ENCODE measurements around the gene USP48. TPM values are rescaled to one million over a fixed set of nuclear protein-coding genes. Genes with fewer than 3 reads are reported as not detected.
"Not testable (repeated sequence)": the region's sequence is repeated elsewhere in the genome, so short reads cannot be mapped to it uniquely, and the experiment has no call there.

Gene USP48
- total RNA-seq, 1 donor from 2014 or later = 53.7 TPM

DNA sequence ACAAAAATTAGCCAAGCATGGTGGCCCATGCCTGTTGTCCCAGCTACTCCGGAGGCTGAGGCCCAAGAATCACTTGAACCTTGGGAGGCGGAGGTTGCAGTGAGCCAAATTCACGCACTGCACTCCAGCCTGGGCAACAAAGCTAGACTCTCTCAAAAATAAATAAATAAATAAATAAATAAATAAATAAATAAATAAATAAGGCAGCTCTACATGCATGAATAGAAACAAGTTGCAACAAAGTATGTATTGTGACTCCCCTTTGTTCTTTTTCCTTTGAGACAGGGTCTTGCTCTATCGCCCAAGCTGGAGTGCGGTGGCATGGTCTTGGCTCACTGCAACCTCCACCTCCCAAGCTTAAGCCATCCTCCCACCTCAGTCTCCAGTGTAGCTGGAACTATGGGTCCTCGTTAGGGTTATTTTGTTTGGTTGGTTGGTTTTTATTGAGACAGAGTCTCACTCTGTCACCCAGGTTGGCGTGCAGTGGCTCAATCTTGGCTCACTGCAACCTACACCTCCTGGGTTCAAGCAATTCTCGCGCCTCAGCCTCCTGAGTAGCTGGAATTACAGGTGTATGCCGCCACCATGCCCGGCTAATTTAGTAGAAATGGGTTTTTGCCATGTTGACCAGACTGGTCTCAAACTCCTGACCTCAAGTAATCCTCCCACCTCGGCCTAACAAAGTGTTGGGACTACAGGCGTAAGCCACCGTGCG lies 8.0 kb downstream of the USP48 start:
- no peak for DNase-seq (ENCODE audit: low spot score)

DNA sequence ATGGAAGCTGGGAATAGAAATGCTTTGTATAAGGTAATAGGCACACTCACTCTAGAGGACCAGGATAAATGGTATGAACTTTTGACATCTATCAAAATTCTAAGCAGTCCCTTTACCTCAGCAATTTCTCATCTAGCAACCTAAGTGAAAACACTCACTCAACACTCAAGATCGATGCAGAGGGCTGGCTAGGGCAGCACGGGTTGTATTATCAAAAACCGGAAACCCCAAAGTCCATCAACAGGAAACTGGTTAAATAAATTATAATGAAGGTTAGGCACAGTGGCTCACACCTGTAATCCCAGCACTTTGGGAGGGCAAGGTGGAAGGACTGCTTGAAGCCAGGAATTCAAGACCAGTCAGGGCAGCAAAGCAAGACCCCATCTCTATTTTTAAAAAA lies 9.4 kb downstream of the USP48 start:
- DNase-seq (ENCODE audit: low spot score) = no peak

DNA sequence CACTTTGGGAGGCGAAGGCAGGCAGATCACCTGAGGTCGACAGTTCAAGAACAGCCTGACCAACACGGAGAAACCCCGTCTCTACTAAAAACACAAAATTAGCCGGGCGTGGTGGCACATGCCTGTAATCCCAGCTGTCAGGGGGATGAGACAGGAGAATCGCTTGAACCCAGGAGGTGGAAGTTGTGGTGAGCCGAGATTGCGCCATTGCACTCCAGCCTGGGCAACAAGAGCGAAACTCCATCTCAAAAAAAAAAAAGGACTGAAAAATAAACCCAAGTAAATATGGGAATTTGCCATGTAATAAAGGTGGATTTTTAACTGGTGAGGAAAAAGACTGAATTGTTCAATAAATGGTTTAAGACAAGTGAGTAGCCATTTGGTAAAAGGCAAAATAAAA lies 11.3 kb downstream of the USP48 start:
- not testable (repeated sequence) for DNase-seq (ENCODE audit: low spot score)

DNA sequence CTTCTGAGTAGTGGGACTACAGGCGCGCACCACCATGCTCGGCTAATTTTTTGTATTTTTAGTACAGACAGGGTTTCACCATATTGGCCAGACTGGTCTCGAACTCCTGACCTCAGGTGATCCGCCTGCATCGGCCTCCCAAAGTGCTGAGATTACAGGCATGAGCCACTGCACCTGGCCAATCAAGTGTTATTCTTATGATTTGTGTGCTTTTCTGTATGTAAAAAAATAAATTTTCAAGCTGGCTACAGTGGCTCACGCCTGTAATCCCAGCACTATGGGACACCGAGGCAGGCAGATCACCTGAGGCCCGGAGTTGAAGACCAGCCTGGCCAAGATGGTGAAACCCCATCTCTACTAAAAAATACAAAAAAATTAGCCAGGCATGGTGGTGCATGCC lies 12.3 kb downstream of the USP48 start:
- DNase-seq (ENCODE audit: low spot score) = not testable (repeated sequence)

DNA sequence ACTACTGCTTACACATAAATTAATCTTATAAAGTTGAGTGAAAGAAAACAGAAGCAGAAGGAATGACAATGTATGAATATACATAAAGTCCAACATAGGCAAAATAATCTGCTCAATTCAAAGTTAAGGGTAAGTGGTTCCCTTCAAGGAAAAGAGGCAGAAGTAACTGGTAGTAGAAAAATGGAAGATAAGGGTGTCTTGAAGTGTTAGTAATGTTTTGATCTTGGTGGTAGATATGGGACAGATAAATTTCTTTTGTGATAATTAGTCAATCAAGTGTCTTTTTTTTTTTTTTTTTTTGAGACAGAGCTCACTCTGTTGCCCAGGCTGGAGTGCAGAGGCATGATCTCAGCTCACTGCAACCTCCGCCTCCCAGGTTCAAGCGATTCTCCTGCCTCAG lies 12.7 kb downstream of the USP48 start:
- DNase-seq (ENCODE audit: low spot score) = no peak

DNA sequence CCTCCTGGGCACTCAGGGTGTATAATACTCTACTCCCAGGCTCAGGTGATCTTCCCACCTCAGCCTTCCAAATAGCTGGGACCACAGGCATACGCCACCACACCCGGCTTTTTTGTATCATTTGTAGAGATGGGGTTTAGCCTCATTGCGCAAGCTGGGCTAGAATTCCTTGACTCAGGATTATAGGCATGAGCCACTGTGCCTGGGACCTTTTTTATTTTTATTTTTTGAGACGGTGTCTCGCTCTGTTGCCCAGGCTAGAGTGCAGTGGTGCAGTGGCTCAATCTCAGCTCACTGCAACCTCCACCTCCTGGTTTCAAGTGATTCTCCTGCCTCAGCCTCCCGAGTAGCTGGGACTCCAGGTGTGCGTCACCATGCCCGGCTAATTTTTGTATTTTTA lies 15.8 kb downstream of the USP48 start:
- not testable (repeated sequence) for DNase-seq (ENCODE audit: low spot score)

DNA sequence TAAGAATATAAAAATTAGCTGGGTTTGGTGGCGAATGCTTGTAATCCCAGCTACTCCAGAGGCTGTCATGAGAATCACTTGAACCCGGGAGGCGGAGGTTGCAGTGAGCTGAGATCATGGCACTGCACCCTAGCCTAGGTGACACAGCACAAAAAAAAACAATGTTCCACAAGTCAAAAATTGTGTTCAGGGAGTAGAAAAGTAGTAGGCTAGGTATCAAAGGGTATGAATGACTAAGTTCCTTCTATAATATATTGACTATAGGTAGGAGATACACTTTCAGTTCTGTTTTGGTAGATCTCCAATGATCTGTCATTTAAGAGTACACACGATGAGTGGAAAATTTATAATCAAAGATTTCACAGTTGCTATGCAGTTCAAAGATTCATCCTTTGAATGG lies 16.7 kb downstream of the USP48 start:
- no peak for DNase-seq (ENCODE audit: low spot score)

DNA sequence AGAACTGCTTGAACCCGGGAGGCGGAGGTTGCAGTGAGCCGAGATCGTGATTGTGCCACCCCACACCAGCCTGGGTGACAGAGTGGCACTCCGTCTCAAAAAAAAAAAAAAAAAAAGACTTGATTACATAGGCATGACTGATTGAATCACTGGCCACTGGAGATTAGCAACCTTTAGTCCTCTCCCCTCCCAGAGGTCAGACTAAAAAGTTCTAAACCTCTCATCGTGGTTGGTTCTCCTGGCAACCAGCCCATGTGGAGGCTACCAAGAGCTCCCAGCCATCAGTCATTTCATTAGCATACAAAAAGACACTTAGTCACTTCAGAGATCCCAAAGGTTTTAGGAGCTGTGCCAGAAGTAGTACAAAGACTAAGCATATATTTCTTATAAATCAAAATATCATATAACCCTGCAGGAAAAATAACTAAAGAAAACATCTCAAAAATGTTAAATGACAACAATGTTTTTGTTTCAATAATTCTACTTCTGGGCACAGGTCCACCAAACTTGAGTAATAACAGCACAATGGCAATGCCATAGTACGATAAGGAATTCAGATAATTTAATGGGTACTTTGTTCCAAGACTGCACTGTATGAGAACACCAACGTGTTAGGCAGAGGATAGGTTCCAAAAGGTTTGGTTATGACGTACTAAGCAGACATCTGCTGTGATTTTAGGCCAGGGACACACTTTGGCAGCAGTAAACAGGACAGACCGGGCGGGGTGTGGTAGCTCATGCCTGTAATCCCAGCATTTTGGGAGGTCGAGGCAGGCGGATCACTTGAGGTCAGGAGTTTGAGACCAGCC lies 18.1 kb downstream of the USP48 start:
- DNase-seq (ENCODE audit: low spot score) = no peak

DNA sequence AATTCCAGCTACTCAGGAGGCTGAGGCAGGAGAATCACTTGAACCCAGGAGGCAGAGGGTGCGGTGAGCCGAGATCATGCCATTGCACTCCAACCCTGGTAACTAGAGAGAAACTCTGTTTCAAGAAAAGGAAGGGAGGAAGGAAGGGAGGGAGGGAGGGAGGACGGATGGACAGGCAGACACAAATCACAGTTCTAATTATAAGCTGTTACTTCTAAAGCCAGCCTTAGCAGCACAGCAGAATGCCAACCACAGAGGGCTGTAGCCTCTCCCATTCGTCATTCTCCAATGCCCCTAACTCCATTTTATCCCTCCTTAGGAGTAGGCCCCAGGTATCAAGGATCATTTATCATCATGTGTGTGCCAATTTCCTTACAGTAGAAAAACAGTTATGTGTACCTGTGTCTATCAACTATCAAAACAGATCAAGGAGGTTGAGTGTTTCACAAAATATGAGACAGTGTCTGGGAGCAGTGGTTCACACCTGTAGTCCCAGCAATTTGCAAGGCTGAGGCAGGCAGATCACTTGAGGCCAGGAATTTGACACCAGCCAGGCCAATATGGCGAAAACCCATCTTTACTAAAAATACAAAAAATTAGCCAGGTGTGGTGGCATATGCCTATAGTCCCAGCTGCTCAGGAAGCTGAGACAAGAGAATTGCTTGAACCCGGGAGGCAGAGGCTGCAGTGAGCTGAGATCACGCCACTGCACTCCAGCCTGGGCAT lies 19.1 kb downstream of the USP48 start:
- no peak for DNase-seq (ENCODE audit: low spot score)

DNA sequence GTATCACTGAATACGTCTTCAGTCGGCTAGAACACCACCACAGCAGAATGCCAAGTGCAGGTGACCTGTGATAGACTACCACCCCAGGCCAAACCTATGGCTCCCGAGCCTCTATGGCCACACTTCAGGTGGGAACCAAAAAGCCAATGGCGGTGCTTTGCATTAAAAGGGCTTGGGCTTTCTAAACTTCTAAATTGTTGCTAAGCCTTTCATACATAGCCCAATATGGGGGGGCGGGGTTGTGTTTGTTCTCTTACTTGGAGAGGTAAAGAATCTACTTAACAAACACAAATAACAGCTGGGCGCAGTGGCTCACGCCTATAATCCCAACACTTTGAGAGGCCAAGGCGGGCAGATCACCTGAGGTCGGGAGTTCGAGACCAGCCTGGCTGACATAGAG lies 19.7 kb downstream of the USP48 start:
- no peak for DNase-seq (ENCODE audit: low spot score)

DNA sequence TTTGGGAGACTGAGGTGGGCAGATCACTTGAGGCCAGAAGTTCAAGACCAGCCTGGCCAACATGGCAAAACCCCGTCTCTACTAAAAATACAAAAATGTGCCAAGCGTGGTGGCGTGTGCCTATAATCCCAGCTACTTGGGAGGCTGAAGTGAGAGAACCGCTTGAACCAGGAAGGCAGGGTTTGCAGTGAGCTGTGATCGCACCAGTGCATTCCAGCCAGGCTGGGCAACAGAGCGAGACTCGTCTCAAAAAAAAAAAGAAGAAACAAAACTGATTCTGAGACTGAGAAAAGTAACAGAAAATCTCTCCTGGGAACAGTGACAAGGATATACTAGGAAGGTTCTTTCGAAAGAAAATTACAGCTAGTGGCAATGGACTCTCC lies 20.9 kb downstream of the USP48 start:
- DNase-seq (ENCODE audit: low spot score) = no peak

DNA sequence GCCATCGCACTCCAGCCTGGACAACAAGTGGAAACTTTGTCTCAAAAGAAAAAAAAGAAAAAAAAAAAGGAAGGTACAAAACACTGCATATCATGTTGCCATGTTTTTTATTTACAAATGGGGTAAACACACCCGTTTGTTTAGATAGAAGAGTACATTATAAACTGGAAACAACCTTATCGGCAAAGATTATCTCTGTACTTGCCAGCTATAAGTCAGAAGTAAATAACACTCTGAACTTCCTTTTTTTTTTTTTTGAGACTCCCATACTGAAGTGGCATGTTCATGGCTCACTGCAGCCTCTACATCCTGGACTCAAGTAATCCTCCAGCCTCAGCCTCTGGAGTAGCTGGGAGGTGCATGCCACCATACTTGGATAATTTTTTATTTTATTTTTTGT lies 21.9 kb downstream of the USP48 start:
- no peak for DNase-seq (ENCODE audit: low spot score)

DNA sequence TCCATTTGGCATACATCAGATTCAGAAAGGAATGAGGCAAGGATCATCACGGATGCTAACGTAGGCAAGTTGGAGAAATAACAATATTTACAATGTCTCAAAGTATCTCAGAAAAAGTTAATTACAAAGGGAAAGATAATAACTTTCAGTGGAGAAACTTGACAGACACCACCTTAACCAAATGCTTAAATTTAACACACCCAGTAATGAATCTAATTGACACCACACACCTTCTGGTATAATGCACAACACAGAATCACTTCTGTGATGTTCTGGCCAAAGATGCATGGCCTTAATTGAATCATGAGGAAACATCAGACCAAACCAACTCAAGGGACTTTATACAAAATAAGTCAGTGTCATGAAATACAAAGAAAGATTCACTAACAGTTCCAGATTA lies 23.1 kb downstream of the USP48 start:
- no peak for DNase-seq (ENCODE audit: low spot score)

DNA sequence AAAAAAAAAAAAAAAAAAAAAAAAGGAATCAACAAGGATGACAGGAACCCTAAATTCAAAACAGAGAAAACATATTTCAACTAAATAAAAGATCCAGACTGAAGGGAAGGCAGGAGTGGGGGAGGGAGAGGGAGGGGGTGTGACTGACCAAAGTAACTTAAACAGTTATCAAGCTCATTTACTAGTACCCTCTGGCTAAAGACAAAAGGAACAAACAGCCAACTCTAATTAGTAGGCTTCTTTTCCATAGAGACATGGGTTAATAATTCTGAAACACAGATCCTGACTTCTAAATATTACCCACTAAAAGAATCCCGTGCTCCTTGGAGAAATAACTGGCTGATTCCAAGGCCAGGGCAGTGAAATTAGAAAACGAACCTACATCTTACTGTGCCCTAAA lies 23.8 kb downstream of the USP48 start:
- DNase-seq (ENCODE audit: low spot score) = no peak

DNA sequence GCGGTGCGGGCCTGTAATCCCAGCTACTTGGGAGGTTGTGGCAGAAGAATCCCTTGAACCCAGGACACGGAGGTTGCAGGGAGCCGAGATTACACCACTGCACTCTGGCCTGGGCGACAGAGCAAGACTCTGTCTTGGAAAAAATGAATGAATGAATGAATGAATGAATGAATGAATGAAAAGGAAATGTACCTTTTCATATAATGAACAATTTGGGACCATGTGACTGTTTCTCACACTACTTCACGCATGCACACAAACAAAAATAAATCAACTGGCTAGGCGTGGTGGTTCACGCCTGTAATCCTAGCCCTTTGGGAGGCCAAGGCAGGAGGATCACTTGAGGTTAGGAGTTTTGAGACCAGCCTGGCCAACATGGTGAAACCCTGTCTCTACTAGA lies 24.3 kb downstream of the USP48 start:
- no peak for DNase-seq (ENCODE audit: low spot score)

DNA sequence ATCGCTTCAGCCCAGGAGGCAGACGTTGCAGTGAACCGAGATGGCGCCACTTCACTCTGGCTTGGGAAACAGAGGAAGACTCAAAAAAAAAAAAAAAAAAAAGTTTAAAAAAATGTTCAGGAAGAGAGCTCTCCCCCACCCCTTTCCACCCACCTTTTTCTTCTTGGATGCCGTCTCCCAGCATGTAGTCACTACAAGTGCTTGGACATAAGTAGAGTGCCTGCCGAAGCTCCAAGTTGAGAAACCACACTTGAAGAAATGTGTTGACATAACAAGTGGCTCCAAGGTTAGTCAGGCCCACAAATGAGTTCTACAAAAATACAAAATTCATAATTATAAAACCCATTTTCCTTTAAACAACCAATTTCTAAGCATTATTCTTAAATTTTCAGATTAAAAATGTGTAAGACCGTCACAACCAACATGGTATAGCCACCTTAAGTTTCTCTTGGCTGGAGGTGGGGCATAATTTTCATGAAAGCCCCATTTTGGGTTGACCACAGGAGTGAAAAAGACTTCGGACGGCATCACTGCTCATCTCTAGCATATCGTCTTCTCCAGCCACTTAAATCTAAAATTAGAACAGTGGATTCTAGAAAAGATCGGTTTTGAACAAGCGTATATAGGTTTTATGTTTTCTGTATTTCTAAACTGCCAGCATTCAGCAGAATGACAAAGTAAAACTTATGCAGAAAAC lies 26.4 kb downstream of the USP48 start:
- no peak for DNase-seq (ENCODE audit: low spot score)

DNA sequence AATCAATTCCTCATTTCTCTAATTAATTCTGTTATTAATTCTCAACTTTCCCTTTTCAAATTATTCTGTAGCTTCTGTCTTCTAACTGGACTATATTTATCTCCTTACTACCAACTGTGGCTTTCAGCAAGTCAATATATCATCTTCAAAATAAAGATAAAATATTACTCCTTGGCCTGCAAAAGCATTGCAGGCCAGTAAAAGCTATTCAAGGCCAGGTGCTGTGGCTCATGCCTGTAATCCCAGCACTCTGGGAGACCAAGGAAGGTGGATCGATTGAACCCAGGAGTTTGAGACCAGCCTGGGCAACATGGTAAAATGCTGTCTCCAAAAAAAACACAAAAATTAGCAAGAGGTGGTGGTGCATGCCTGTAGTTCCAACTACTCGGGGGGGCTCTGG lies 27.9 kb downstream of the USP48 start:
- DNase-seq (ENCODE audit: low spot score) = no peak

DNA sequence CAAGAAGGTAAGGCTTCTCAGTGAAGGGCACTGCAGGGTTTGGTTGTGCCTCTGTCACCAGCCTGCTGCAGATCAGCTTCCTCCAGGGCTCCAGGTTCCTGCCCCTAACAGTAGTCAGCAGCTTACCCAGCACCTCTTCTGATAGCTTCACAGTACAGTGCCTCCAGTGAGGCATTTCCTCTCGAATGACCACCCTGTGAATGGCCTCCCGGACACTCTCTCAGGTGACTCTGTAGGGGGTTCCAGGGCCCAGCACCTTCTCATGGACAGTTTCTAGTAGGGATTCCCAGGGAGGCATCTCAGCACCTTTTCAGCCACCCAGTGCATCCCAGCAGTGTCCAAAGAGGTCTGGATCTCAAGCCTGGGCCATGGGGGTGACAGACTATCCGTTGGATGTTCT lies 28.4 kb downstream of the USP48 start:
- no peak for DNase-seq (ENCODE audit: low spot score)

DNA sequence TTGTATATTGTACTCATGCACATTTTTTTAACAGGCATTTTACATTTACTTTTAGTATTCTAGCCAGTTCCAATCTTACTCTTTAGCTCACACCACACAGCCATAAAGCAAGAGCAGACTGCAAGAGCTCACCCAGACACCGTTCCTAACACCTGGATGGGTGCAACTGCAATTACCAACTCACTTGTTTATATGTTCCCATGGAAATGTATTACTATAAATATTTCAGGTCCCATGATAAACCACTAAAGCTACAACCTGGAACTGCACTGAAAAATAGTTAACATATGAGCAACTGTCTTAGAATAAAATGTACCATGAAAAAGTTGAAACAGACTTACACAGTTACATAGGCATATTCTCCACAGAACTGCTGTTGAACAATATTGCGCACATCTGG lies 30.8 kb downstream of the USP48 start:
- no peak for DNase-seq (ENCODE audit: low spot score)

DNA sequence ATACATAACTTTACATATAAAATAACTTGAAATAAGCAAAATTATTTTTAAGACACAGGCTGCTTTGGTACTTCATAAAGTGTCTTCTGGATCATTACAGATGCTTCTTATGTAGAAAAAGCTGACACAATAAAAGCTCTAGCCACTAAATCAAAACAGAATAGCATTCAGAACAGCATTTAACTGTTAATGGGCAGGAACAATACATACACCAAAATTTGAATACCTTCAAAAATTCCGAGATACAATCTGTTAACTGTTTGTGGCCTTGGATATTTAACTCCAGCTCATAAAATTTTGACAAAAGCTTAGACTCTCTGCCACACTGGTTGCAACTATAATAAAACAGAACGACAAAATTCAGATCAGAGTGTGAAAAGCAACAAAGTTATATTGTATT lies 31.7 kb downstream of the USP48 start:
- DNase-seq (ENCODE audit: low spot score) = no peak

DNA sequence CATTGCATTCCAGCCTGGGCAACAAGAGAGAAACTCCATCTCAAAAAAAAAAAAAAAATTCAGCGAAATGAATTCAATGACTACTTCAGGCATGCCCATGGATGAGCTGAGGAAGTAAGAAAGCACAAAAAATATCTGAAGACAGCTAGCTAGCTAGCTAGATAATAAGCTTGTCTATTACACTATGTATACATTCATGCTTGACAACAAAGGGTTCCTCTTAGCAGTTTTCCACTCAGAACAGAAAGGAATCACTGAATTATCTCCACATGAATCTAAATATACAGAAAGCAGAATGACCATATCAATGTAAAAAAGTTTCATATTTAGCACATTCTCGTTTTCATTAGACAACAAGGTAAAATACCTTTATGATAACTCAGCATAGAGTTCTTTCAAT lies 32.1 kb downstream of the USP48 start:
- no peak for DNase-seq (ENCODE audit: low spot score)

Measured in mesenteric fat pad (tissue), 1 donor.